HG03378 (cell line): ENCODE data around the gene CLIP3.
A peak's percentile ranks its signal among the peaks of the same experiment; 100 is the strongest.
"Not testable (repeated sequence)": the region's sequence is repeated elsewhere in the genome, so short reads cannot be mapped to it uniquely, and the experiment has no call there.

ENCODE experiments used
- ATAC-seq: cut with Tn5 transposase; IDR thresholded peaks from one replicate; pipeline ENCODE4 v1.9.1; 2021; ENCODE audit warnings: mild to moderate bottlenecking, moderate library complexity; ENCODE audit not compliant: unreplicated experiment

Gene CLIP3

DNA sequence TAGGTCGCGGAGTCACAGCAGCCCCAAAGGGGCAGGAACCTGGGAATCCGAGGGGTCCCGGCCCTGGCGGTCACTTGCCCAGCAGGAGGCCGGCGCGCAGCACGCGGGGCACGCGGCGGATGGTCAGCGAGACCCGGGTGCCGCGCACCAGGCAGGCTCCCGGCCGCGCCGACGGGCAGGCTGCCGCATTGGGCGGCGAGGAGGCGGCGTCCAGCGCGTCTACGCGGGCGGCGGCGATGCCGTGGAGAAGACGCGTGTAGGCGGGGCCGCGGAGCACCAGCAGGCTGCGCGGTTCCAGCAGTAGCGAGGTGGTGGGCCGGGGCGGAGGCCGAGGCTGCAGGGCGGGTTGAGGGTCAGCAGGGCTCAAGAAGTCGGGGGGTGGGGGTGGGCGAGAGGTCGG, 23.5 kb downstream of the CLIP3 start:
- no peak for ATAC-seq

DNA sequence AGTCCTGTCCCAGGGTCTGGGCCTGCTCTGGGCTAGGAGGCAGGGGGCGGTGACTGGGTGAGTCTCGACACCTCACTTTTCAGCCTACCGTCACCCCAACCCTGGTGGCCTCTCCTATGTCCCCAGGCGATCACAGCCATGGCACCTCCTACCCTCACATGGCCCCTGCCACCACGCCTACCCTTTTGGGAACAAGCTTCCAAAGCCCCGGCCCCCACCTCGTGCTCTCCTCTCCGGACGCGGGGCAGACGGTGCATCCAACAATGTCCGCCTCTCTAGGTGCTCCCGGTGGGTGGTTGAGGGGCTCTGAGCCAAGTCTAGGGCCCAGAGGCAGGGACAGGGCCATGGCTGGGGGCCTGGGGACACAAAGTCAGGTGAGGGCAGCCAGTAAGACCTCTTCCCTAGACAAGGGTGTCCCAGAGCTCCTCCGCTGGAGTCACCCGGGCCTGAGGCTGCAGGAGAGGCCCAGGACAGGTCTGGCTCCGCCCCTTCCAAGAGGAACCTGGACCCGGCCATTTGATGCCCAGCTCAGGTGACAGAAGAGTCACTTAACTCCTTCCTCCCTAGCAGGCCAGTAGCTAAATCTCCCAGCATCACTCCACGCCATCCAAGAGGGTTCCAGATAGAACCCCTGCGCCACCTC, 24.2 kb downstream of the CLIP3 start, which contains the start of gene SYNE4:
TSS of gene SYNE4 (minus strand) at position 478 of the 643 bp plus-strand sequence. CDS start at position 346, 132 bp downstream.
- ATAC-seq: no peak

GRCh38 chr19:36006955-36007354, 25.7 kb downstream of the CLIP3 start:
- no peak for ATAC-seq

DNA sequence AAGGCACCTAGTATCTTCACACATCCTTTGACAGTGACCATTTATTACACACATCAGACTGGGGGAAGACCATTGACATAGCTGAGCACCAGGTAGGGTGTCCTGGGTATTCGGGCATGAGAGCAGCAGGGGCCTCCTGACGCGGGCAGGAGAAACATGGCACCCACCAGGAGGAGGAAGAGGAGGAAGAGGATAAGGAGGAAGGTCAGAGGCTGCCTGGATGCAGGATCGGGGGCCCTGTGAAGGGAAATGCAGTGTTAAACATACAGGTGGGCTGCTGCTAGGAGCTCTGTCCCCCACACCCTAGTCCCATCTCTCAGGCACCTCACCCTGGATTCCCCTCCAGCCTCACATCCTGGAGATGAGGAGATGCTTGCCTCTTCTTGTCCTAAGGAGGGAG, 29.4 kb downstream of the CLIP3 start:
- ATAC-seq: no peak

DNA sequence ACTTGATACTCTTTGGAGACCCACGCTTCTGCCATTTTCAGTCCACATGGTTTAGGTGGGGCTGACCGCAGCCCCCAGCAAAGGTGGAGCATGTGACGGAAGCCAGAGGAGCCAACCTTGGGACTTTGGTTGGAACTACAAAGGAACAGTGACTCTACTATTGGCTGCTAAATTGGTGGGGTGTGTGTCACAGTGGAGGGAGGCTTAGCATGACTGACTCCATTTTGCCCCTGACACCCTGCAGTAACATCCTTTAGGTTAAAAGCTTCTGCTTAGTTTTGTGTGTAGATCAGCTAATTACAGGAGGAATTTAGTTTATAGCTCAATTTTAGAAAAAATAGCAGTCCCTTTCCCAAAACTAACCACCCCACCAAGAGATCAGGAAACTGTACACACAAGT, 31.1 kb downstream of the CLIP3 start:
- ATAC-seq: no peak

DNA sequence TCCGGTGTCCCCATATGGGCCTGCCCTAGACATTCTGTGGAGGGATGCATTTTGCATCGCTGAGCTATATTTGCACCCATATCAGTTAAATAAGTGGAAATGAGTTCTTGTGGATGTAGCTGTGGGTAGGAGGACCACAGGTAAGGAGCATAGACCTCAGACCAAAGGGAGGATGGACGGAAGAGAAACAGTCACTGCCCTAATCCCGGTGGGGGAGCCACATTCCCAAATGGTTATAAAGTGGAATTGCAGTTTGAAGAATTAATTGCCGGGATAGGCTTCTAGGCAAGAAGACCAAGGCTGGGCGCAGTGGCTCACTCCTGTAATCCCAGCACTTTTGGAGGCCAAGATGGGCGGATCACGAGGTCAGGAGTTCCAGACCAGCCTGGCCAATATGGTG, 35.9 kb downstream of the CLIP3 start:
- no peak for ATAC-seq

- ATAC-seq: peak; percentile 69
These were observed 37.4 kb downstream of the CLIP3 start, which contains the start of gene SDHAF1 for GRCh38 chr19:35995048-35995993. TSS of gene SDHAF1 (plus strand) at chr19:35995188. CDS start at chr19:35995275, 87 bp downstream.

DNA sequence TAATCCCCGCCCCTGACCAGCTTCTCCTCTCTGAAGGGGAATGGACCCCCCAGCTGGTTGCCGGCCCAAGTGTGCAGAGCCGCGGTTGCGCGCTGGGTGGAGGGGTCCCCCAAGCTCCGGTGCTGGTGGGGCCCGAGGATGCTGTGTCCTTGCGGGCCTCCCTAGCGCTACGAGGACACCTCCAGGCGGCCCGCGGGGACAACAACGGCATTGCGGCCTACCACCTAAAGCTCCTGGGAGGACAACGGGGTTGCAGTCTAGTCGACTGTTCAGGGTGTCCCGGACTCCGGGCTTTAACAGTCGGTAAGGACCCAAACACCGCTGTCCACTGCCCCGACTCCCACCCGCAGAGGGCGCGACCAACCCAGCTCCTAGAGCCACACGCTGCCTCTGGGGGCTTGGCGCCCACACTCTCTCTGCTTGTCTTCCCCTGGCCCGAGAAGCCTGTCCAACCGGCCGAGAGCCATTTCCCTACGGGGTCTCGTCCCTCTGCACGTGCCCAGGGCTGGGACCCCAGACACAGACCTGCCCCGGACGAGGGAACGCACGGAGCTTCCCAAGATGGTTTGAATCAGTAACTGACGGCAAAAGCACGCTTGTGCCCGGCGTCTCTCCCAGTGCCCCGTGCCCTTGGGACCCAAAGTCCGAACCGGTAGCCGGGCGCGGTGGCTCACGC, 38.6 kb downstream of the CLIP3 start:
- no peak for ATAC-seq

DNA sequence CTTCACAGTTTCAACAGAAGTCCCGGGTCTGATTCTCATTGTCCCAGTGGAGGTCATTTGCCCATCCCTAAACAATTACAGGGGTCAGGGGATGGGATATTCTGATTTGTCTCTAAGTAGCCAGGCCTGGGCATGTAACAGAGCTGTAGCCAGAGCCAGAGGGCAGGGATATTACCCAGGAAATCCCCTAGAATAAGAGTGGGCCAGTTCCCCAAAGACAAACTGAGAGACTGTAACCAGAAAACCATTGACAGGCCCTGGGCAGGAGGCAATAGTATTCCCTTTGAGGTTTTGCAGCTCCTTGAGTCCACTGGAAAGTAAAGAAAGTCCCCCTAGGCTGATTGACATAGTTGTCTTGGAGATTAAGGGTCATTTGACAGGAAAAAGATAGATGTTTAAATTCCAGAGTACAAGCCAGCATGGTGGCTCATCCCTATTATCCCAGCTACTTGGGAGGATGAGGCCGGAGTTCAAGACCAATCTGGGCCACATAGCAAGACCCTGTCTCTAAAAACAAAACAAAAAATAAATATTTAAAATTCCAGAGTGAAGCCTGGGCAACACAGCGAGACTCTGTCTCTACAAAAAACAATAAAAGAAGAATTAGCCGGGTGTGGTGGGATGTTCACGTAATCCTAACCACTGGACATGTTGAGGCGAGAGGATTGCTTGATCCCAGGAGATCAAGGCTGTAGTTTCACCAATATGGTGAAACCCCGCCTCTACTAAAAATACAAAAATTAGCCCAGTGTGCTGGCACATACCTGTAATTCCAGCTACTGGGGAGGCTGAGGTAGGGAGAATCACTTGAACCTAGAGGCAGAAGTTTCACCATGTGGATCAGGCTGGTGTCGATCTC, 39.5 kb downstream of the CLIP3 start:
- no peak for ATAC-seq

DNA sequence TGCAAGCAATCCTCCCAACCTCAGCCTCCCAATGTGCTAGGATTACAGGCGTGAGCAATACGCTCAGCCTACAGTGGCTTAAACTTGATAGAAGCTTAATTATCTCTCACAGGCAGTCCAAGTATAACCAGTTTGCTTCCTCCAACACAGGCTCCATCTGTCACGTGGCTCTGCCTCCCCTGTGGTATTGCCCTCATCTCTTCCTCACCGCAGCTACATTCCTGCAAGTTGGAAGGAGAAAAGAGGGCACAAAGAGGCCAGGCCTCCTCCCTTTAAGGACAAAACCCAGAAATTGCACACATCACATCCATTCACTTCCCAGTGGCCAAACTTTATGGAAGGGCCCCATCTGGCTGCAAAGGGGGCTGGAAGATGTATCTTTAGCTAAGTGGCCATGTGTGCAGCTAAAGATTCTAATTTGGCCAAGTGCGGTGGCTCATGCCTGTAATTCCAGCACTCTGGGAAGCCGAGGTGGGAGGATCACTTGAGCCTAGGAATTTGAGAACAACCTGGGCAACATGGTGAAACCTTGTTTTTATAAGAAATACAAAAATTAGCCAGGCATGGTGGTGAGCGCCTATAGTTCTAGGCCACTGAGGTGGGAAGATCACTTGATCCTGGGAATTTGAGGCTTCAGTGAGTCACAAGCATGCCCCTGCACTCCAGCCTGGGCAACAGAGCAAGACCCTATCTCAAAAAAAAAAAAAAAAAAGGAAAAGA, 40.8 kb downstream of the CLIP3 start:
- no peak for ATAC-seq

GRCh38 chr19:35990771-35991730, 41.6 kb downstream of the CLIP3 start:
- ATAC-seq: no peak

- ATAC-seq: no peak
These were observed 42.5 kb downstream of the CLIP3 start for GRCh38 chr19:35990156-35990555.

DNA sequence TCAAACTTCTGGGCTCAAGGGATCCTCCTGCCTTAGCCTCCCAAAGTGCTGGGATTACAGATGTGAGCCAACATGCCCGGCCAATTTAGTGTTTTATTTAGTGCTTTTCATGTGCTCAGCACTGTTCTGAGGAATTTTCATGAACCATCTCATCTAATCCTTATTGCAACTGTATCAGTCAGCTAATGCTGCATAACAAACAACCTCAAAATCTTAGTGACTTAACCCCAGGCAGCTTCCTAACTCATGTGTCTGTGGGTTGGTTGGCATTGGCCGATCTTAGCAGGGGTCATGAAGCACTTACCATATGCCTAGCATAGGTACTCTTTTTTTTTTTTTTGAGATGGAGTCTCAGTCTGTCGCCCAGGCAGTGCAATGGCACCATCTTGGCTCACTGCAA, 43.8 kb downstream of the CLIP3 start:
- no peak for ATAC-seq

DNA sequence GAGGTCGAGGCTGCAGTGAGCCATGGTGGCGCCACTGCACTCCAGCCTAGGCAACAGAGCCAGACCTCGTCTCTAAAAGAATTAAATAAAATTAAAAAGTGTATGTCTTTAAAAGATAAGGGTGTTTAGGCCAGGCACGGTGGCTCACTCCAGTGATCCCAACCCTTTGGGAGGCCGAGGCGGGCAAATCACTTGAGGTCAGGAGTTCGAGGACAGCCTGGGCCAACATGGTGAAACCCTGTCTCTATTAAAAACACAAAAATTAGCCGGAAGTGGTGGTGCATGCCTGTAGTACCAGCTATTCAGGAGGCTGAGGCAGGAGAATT, 45.1 kb downstream of the CLIP3 start:
- no peak for ATAC-seq

DNA sequence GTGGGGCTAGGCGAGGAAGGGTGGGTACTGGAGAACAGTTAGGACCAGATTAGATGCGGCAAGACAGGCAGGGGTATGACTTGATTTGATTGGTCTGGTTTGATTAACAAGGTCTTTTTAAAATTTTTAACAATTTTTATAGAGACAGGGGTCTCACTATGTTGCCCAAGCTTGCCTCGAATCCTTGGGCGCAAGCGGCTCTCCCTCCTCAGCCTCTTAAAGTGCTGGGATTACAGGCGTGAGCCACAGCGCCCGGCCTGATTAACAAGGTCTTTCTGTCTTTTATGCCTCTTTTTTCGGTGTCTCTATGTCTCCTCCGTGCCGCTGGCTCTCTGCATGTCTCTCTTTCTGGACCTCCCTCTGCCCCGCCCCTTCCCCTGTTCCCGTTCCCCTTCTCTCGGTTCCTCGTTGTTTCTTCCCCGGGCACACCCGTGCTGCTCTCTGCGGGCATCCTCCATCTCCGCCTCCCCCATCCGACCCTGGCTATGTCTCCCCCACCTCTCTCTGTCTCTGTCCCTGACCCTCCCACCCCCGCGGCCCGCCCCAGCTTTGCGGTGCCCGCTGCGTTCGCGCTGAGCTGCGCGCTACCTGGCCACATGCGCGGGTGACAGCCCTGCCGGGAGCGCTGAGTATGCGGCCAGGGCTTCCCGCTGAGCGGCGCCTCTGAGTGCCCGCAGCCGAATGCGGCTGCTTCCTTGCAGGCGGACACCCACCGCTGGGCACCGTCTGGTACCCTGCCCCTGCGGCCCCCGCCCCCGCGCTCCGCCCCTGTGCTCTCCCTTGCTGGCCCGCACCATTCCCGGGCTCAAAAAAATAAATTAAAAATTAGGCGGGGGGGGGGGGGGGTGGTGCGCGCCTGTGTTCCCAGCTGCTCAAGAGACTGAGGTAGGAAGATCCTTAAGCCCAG, 45.8 kb downstream of the CLIP3 start:
- ATAC-seq: no peak

GRCh38 chr19:35986111-35986510, 46.6 kb downstream of the CLIP3 start:
- ATAC-seq: no peak

- ATAC-seq: no peak
These were observed 49.5 kb downstream of the CLIP3 start for GRCh38 chr19:35983177-35983576.

- not testable (repeated sequence) for ATAC-seq
These were observed 51.7 kb downstream of the CLIP3 start for GRCh38 chr19:35980997-35981396.
